ENCODE measurements around the gene IRF2BPL. TPM values are rescaled to one million over a fixed set of nuclear protein-coding genes. Genes with fewer than 3 reads are reported as not detected.

Gene IRF2BPL
- polyA plus RNA-seq, 6 donors from 2014 or later = 1.7 to 4.6 (median 3.2) TPM

- Mint-ChIP-seq H3K9me3 (no peaks in the 10 kb centered on the region), H3K27ac (peak overlapping the region in 2 of 6 donors; percentile 34 to 81), H3K4me3 (no peak overlapping the region), H3K4me1 (peaks cover 20 to 25% (median 22%) of the 10 kb centered on the region in 3 donors), H3K27me3 (peaks cover 0 to 4% (median 2%) of the 10 kb centered on the region in 3 donors), H3K36me3 (no peaks in the 10 kb centered on the region)
- no peak for ATAC-seq (ENCODE audit: low read depth in 2 of 2)
- DNase-seq = no peak
These were observed 35.2 kb upstream of the IRF2BPL start for GRCh38 chr14:77063571-77064171.

GRCh38 chr14:77062261-77062660 lies 33.8 kb upstream of the IRF2BPL start:
- Mint-ChIP-seq H3K4me3 (no peak overlapping the region), H3K9me3 (no peaks in the 10 kb centered on the region), H3K27me3 (no peaks in the 10 kb centered on the region), H3K27ac (no peak overlapping the region), H3K4me1 (peaks cover 15 to 25% (median 18%) of the 10 kb centered on the region in 3 donors), H3K36me3 (no peaks in the 10 kb centered on the region)
- no peak for DNase-seq
- no peak for ATAC-seq (ENCODE audit: low read depth in 2 of 2)

- H3K36me3 Mint-ChIP-seq = no peaks in the 10 kb centered on the region
- H3K4me3 Mint-ChIP-seq = no peak overlapping the region
- DNase-seq = no peak
- H3K27ac Mint-ChIP-seq = no peak overlapping the region
- H3K9me3 Mint-ChIP-seq = no peaks in the 10 kb centered on the region
- H3K4me1 Mint-ChIP-seq = peaks cover 15 to 21% (median 18%) of the 10 kb centered on the region in 3 donors
- H3K27me3 Mint-ChIP-seq = no peaks in the 10 kb centered on the region
- ATAC-seq (ENCODE audit: low read depth in 2 of 2) = no peak
These were observed 33.2 kb upstream of the IRF2BPL start for GRCh38 chr14:77061630-77062257.

- H3K36me3 Mint-ChIP-seq = no peaks in the 10 kb centered on the region
- H3K4me3 Mint-ChIP-seq = no peak overlapping the region
- no peaks in the 10 kb centered on the region for H3K9me3 Mint-ChIP-seq
- DNase-seq = no peak
- H3K27ac Mint-ChIP-seq = no peak overlapping the region
- H3K27me3 Mint-ChIP-seq = no peaks in the 10 kb centered on the region
- H3K4me1 Mint-ChIP-seq = peaks cover 0 to 5% (median 0%) of the 10 kb centered on the region in 3 donors
- no peak for ATAC-seq (ENCODE audit: low read depth in 2 of 2)
These were observed 30.9 kb upstream of the IRF2BPL start for GRCh38 chr14:77059276-77059915.

- Mint-ChIP-seq H3K4me3 (no peak overlapping the region), H3K9me3 (no peaks in the 10 kb centered on the region), H3K27me3 (no peaks in the 10 kb centered on the region), H3K4me1 (peaks cover 0 to 3% (median 0%) of the 10 kb centered on the region in 3 donors), H3K36me3 (no peaks in the 10 kb centered on the region), H3K27ac (no peak overlapping the region)
- ATAC-seq (ENCODE audit: low read depth in 2 of 2) = no peak
- DNase-seq = no peak
These were observed 30.3 kb upstream of the IRF2BPL start for GRCh38 chr14:77058785-77059184.

- peaks cover 1 to 5% (median 5%) of the 10 kb centered on the region in 3 donors for H3K4me1 Mint-ChIP-seq
- no peaks in the 10 kb centered on the region for H3K9me3 Mint-ChIP-seq
- DNase-seq (no peak), ATAC-seq (ENCODE audit: low read depth in 2 of 2) (no peak)
- no peak overlapping the region for H3K4me3 Mint-ChIP-seq
- no peaks in the 10 kb centered on the region for H3K36me3 Mint-ChIP-seq
- H3K27me3 Mint-ChIP-seq = no peaks in the 10 kb centered on the region
- peak overlapping the region in 2 of 6 donors; percentile 59 to 69 for H3K27ac Mint-ChIP-seq
These were observed 29.6 kb upstream of the IRF2BPL start for GRCh38 chr14:77058117-77058516.

GRCh38 chr14:77055981-77056380 lies 27.5 kb upstream of the IRF2BPL start:
- Mint-ChIP-seq H3K27ac (peak overlapping the region in 1 of 6 donors; percentile 30), H3K4me3 (no peak overlapping the region), H3K36me3 (no peaks in the 10 kb centered on the region), H3K27me3 (no peaks in the 10 kb centered on the region), H3K4me1 (peaks cover 3 to 8% (median 8%) of the 10 kb centered on the region in 3 donors), H3K9me3 (no peaks in the 10 kb centered on the region)
- ATAC-seq (ENCODE audit: low read depth in 2 of 2) = no peak
- DNase-seq = no peak

GRCh38 chr14:77055306-77055705 lies 26.8 kb upstream of the IRF2BPL start:
- Mint-ChIP-seq H3K4me1 (peaks cover 3 to 8% (median 8%) of the 10 kb centered on the region in 3 donors), H3K27me3 (no peaks in the 10 kb centered on the region), H3K4me3 (no peak overlapping the region), H3K27ac (no peak overlapping the region), H3K9me3 (no peaks in the 10 kb centered on the region), H3K36me3 (no peaks in the 10 kb centered on the region)
- ATAC-seq (ENCODE audit: low read depth in 2 of 2) (no peak), DNase-seq (no peak)

- DNase-seq (peak; percentile 85), ATAC-seq (ENCODE audit: low read depth in 2 of 2) (peak; percentile 98)
- H3K9me3 Mint-ChIP-seq = no peaks in the 10 kb centered on the region
- no peaks in the 10 kb centered on the region for H3K36me3 Mint-ChIP-seq
- peaks cover 3 to 8% (median 8%) of the 10 kb centered on the region in 3 donors for H3K4me1 Mint-ChIP-seq
- peak overlapping the region in 1 of 8 donors; percentile 6 for H3K4me3 Mint-ChIP-seq
- H3K27me3 Mint-ChIP-seq = no peaks in the 10 kb centered on the region
- peak overlapping the region in 4 of 6 donors; percentile 64 to 95 (median 72) for H3K27ac Mint-ChIP-seq
These were observed 24.7 kb upstream of the IRF2BPL start for GRCh38 chr14:77053046-77053841.

GRCh38 chr14:77052281-77053044 lies 24.0 kb upstream of the IRF2BPL start:
- Mint-ChIP-seq H3K27me3 (no peaks in the 10 kb centered on the region), H3K4me1 (peaks cover 3 to 8% (median 8%) of the 10 kb centered on the region in 3 donors), H3K4me3 (no peak overlapping the region), H3K9me3 (no peaks in the 10 kb centered on the region), H3K36me3 (no peaks in the 10 kb centered on the region), H3K27ac (peak overlapping the region in 5 of 6 donors; percentile 9 to 84 (median 64))
- ATAC-seq (ENCODE audit: low read depth in 2 of 2) = no peak
- DNase-seq = no peak

GRCh38 chr14:77051116-77051515 lies 22.6 kb upstream of the IRF2BPL start:
- Mint-ChIP-seq H3K27me3 (no peaks in the 10 kb centered on the region), H3K4me3 (no peak overlapping the region), H3K9me3 (no peaks in the 10 kb centered on the region), H3K36me3 (no peaks in the 10 kb centered on the region), H3K4me1 (peaks cover 3 to 8% (median 8%) of the 10 kb centered on the region in 3 donors), H3K27ac (no peak overlapping the region)
- ATAC-seq (ENCODE audit: low read depth in 2 of 2) (no peak), DNase-seq (no peak)

- no peak overlapping the region for H3K4me3 Mint-ChIP-seq
- H3K27ac Mint-ChIP-seq = no peak overlapping the region
- ATAC-seq (ENCODE audit: low read depth in 2 of 2) (no peak), DNase-seq (no peak)
- no peaks in the 10 kb centered on the region for H3K9me3 Mint-ChIP-seq
- no peaks in the 10 kb centered on the region for H3K27me3 Mint-ChIP-seq
- H3K36me3 Mint-ChIP-seq = no peaks in the 10 kb centered on the region
- peaks cover 9 to 27% (median 14%) of the 10 kb centered on the region in 3 donors for H3K4me1 Mint-ChIP-seq
These were observed 18.2 kb upstream of the IRF2BPL start for GRCh38 chr14:77046721-77047120.
